ENCODE data around the gene CHAT. TPM values are rescaled to one million over a fixed set of nuclear protein-coding genes. Genes with fewer than 3 reads are reported as not detected.
A peak's percentile ranks its signal among the peaks of the same experiment; 100 is the strongest.

Gene CHAT
- total RNA-seq, 1 experiment from 2014 or later: not detected

DNA sequence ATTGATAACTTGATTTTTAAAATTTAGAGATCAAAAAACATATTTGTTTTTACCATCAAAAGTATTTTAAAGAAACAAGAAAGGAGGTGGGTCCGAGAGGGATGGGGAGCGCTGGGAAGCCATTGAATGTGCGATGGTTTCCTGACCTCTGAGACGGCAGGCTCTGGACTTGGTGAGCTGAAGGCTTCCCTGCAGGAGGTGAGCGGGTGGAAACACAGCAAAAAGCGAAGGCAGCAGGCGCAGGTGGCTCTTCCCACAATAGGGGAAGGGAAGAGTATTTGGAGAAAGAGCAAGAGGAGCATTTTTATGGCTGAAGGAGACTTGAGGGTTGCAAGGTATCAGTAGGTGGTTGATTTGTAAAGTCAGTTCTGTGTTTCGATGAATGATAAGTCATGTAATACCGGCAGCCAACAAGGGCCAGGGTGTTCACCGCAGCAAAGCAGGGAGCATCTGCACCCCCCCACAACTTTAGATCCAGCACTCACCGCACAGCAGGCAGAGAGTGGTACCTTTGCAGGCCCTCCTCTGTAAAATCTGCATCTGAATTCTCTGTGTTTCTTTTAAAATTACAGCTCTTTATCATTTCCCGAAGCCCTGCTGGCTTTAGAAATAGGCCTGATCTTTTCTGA, 76.2 kb downstream of the CHAT start:
- H2BK12ac ChIP-seq (ENCODE audit: insufficient read length, low read depth, low read length): no peak overlapping the region
- no peak overlapping the region for H2AFZ ChIP-seq (ENCODE audit: low read length)
- no peak overlapping the region for H3K9ac ChIP-seq (ENCODE audit: extremely low read depth, insufficient read length, low read length)
- WGBS (ENCODE audit: extremely low coverage, insufficient read length, low lambda C conversion rate): no CpG with 5 or more reads among the region's 12 CpGs
- peaks cover 6% of the 10 kb centered on the region for H3K23me2 ChIP-seq (ENCODE audit: insufficient read length, low read depth, low read length, poor library complexity, severe bottlenecking)
- no peak overlapping the region for H2AK5ac ChIP-seq (ENCODE audit: insufficient read length, low read length)
- H3K9me3 ChIP-seq (ENCODE audit: control insufficient read depth, low read depth, low read length): peaks cover 13% of the 10 kb centered on the region
- peak overlapping the region in 2 of 3 experiments; percentile 59 to 84; a peak in 2 of 7 replicates for H3K27ac Mint-ChIP-seq
- peaks cover 64% of the 10 kb centered on the region for H3K27me3 ChIP-seq (ENCODE audit: insufficient read depth, low read length)
- H3K27ac ChIP-seq (ENCODE audit: insufficient read length, low read depth, low read length): no peak overlapping the region
- TF ChIP-seq, protein P1, sequence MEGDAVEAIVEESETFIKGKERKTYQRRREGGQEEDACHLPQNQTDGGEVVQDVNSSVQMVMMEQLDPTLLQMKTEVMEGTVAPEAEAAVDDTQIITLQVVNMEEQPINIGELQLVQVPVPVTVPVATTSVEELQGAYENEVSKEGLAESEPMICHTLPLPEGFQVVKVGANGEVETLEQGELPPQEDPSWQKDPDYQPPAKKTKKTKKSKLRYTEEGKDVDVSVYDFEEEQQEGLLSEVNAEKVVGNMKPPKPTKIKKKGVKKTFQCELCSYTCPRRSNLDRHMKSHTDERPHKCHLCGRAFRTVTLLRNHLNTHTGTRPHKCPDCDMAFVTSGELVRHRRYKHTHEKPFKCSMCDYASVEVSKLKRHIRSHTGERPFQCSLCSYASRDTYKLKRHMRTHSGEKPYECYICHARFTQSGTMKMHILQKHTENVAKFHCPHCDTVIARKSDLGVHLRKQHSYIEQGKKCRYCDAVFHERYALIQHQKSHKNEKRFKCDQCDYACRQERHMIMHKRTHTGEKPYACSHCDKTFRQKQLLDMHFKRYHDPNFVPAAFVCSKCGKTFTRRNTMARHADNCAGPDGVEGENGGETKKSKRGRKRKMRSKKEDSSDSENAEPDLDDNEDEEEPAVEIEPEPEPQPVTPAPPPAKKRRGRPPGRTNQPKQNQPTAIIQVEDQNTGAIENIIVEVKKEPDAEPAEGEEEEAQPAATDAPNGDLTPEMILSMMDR (conservative IDR thresholded peaks at IDR 0.05): no peak
- no peak overlapping the region for H3K18ac ChIP-seq (ENCODE audit: insufficient read length, low read depth, low read length)
- no peak overlapping the region for H4K5ac ChIP-seq (ENCODE audit: insufficient read length, low read depth, low read length)
- peaks cover 4% of the 10 kb centered on the region; the same call in 1 of the 2 replicates for H3K4me1 ChIP-seq (ENCODE audit: insufficient read depth, low read length)
- no peak overlapping the region for H4K8ac ChIP-seq (replicated peaks; ENCODE audit: insufficient read length, low read depth, low read length)
- H3K27me3 Mint-ChIP-seq (ENCODE audit: low read depth): peaks cover 100% of the 10 kb centered on the region
- no peak overlapping the region for H3K14ac ChIP-seq (ENCODE audit: insufficient read depth, low read length)
- no peak overlapping the region for H3K56ac ChIP-seq (ENCODE audit: insufficient read length, low read depth, low read length)
- H4K20me1 ChIP-seq (ENCODE audit: control insufficient read depth, insufficient read depth, insufficient read length): no peaks in the 10 kb centered on the region
- H3K4me1 Mint-ChIP-seq: peaks cover 50 to 53% of the 10 kb centered on the region in 2 experiments
- no peak overlapping the region for H2BK5ac ChIP-seq (ENCODE audit: insufficient read length, low read length)
- H3K4me2 ChIP-seq (ENCODE audit: insufficient read depth, insufficient read length, low read length): peak overlapping the region; percentile 70
- peaks cover 21 to 39% of the 10 kb centered on the region in 2 experiments for H3K9me3 Mint-ChIP-seq
- no peak overlapping the region for H3T11ph ChIP-seq (ENCODE audit: low read length)
- H3K4me3 Mint-ChIP-seq: peak overlapping the region; percentile 38 to 69; a peak in 4 of 5 replicates
- H3K4ac ChIP-seq (ENCODE audit: low read depth, low read length): no peak overlapping the region
- peaks cover 0 to 19% (median 16%) of the 10 kb centered on the region in 3 experiments; a peak in 5 of 7 replicates for H3K36me3 Mint-ChIP-seq (ENCODE audit: insufficient read depth in 1 of 3, low read depth in 3 of 3)
- no peak overlapping the region for H2BK20ac ChIP-seq (ENCODE audit: low read depth, low read length, poor library complexity, severe bottlenecking)
- H3K79me2 ChIP-seq (ENCODE audit: insufficient read depth, low read length): no peaks in the 10 kb centered on the region
- no peak overlapping the region for H4K91ac ChIP-seq (ENCODE audit: insufficient read length, low read depth, low read length)
- no peaks in the 10 kb centered on the region for H3K79me1 ChIP-seq (ENCODE audit: insufficient read depth, low read depth, low read length, poor library complexity, severe bottlenecking)
- peak; percentile 81 for DNase-seq
- H2BK120ac ChIP-seq (ENCODE audit: low read depth, low read length, poor library complexity, severe bottlenecking): no peak overlapping the region
- H2BK15ac ChIP-seq (ENCODE audit: low read depth, low read length): no peak overlapping the region
- H3K23ac ChIP-seq (ENCODE audit: insufficient read length, low read depth, low read length): no peak overlapping the region
